ENCODE results near the gene KIRREL3. TPM values are rescaled to one million over a fixed set of nuclear protein-coding genes. Genes with fewer than 3 reads are reported as not detected.

The KIRREL3 gene
- total and polyA plus RNA-seq, 2 of the 8 experiments (the other 6 are each of a cell fraction or from before 2014, with no cell fraction given) = 0.29 to 0.32 TPM

DNA sequence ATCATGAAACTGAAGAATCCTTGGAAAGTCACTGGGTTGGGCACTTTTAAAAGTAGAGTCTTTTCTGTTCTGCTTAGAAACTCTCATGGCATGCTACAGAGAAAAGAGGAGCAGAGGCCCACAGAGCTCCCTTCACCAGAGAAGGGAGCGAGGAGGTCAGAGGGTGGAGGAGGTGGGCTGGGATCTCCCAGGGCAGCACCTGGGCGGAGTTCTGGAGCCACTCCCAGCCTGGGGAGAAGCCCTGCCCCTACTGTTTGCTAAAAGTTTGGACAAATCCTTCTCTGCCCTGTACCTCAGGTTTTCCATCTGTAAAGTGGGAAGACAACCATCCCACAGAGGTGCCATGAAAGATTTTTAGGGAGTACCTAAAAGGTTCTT, 299.1 kb downstream of the KIRREL3 start:
- Histone ChIP-seq H3K79me2 (ENCODE audit: control insufficient read depth in 1 of 2, insufficient read depth in 2 of 2, low read length in 2 of 2) (no peaks in the 10 kb centered on the region), H3K4me1 (replicated peaks in 1 of 4; ENCODE audit: control insufficient read depth in 3 of 4, insufficient read depth in 4 of 4, low read length in 3 of 4) (peaks cover 0 to 19% (median 2%) of the 10 kb centered on the region in 4 experiments; a peak in 4 of 7 replicates), H2BK20ac (ENCODE audit: low read length) (no peak overlapping the region), H3K9me3 (ENCODE audit: insufficient read depth in 2 of 2, low read depth in 1 of 2, low read length in 1 of 2) (no peaks in the 10 kb centered on the region), H3K4ac (replicated peaks; ENCODE audit: insufficient read length, low read depth, low read length) (no peak overlapping the region), H3K23me2 (ENCODE audit: low read depth, low read length) (no peaks in the 10 kb centered on the region), H4K20me1 (replicated peaks in 1 of 2; ENCODE audit: control insufficient read depth in 1 of 2, insufficient read depth in 2 of 2, low read length in 2 of 2) (no peaks in the 10 kb centered on the region), H3K14ac (ENCODE audit: insufficient read length) (no peak overlapping the region), H2AFZ (ENCODE audit: low read length) (no peak overlapping the region), H2BK5ac (ENCODE audit: low read depth, low read length) (no peak overlapping the region), H3K9ac (replicated peaks in 1 of 4; ENCODE audit: extremely low read depth in 1 of 4, low read depth in 3 of 4, low read length in 3 of 4) (no peak overlapping the region), H3K27ac (ENCODE audit: low read depth, low read length) (no peak overlapping the region), H4K8ac (ENCODE audit: extremely low read depth, insufficient read depth, low read length) (no peak overlapping the region), H3K4me3 (ENCODE audit: extremely low read depth in 1 of 4, insufficient read depth in 2 of 4, low read depth in 3 of 4, low read length in 4 of 4) (no peak overlapping the region), H3K4me2 (ENCODE audit: insufficient read depth in 1 of 2, low read depth in 2 of 2, low read length in 2 of 2) (no peak overlapping the region), H2AK5ac (ENCODE audit: low read depth, low read length) (no peak overlapping the region), H2BK15ac (ENCODE audit: low read length) (no peak overlapping the region), H2BK12ac (ENCODE audit: low read depth, low read length) (no peak overlapping the region), H2BK120ac (replicated peaks; ENCODE audit: low read depth, low read length) (no peak overlapping the region), H3K18ac (ENCODE audit: extremely low read depth, low read length) (no peak overlapping the region), H3K56ac (replicated peaks; ENCODE audit: insufficient read length, low read depth, low read length) (no peak overlapping the region), H4K5ac (ENCODE audit: insufficient read length, low read depth, low read length) (no peak overlapping the region), H3K23ac (ENCODE audit: insufficient read length) (no peak overlapping the region), H3K36me3 (ENCODE audit: control insufficient read depth in 2 of 4, insufficient read depth in 4 of 4, low read length in 3 of 4) (no peaks in the 10 kb centered on the region), H3K79me1 (ENCODE audit: low read depth, low read length) (no peaks in the 10 kb centered on the region), H4K91ac (replicated peaks; ENCODE audit: insufficient read length, low read length) (no peak overlapping the region), H3K27me3 (replicated peaks in 1 of 4; ENCODE audit: control insufficient read depth in 3 of 4, extremely low read depth in 1 of 4, insufficient read depth in 3 of 4, low read length in 3 of 4) (no peaks in the 10 kb centered on the region; a peak in 1 of 7 replicates)
- 85% methylated on average over 2 of the region's 2 CpGs; no CpG with 5 or more reads in 1 of the 2 experiments for WGBS, 2 experiments (ENCODE audit: extremely low coverage in 1 of 2, insufficient coverage in 1 of 2, insufficient read length in 1 of 2, insufficient replicate concordance in 2 of 2, low coverage in 1 of 2, low lambda C conversion rate in 2 of 2, missing lambda C conversion rate in 1 of 2)
- POLR2A ChIA-PET (ENCODE audit: partially characterized antibody) = no interaction called here
- FAIRE-seq (no peak), DNase-seq (ENCODE audit: low read depth in 1 of 2, low spot score in 2 of 2) (no peak)
- CTCF ChIA-PET (ENCODE audit: partially characterized antibody) = interaction anchor here (1.6 to 10.8 kb wide), 4 partner anchors 9 to 90 kb away, joined by 4 to 76 read pairs (median 5); no protein-coding TSS in a partner anchor
- TF ChIP-seq KDM1A (IDR thresholded peaks at IDR 0.05; ENCODE audit: borderline replicate concordance, low read length) = no peak
- TF ChIP-seq ZNF274 (IDR thresholded peaks at IDR 0.05; ENCODE audit: borderline replicate concordance, extremely low read depth, low read length) = no peak
- no peak for TF ChIP-seq YY1 (IDR thresholded peaks at IDR 0.05; ENCODE audit: low read depth, low read length)
- TF ChIP-seq SIX5 (IDR thresholded peaks at IDR 0.05; ENCODE audit: low read depth, low read length) = no peak
- TF ChIP-seq HDAC2 (IDR thresholded peaks at IDR 0.05; ENCODE audit: borderline replicate concordance in 1 of 2, low read depth in 2 of 2, low read length in 2 of 2) = no peak
- TF ChIP-seq TEAD4 (IDR thresholded peaks at IDR 0.05; ENCODE audit: low read depth, low read length) = no peak
- no peak for TF ChIP-seq TAF7 (optimal IDR thresholded peaks at IDR 0.05; ENCODE audit: borderline replicate concordance, low read depth, low read length)
- no peak for TF ChIP-seq EP300 (IDR thresholded peaks at IDR 0.05; ENCODE audit: borderline replicate concordance in 1 of 2, low read depth in 2 of 2, low read length in 2 of 2)
- TF ChIP-seq EGR1 (IDR thresholded peaks at IDR 0.05; ENCODE audit: borderline replicate concordance, low read depth, low read length) = no peak
- no peak for TF ChIP-seq MAX (IDR thresholded peaks at IDR 0.05)

Data from H1 (cell line).